ENCODE results near the gene ZNF423. TPM values are rescaled to one million over a fixed set of nuclear protein-coding genes. Genes with fewer than 3 reads are reported as not detected.

ZNF423 gene
- total RNA-seq, 1 experiment from 2014 or later, result 0.49 TPM

DNA sequence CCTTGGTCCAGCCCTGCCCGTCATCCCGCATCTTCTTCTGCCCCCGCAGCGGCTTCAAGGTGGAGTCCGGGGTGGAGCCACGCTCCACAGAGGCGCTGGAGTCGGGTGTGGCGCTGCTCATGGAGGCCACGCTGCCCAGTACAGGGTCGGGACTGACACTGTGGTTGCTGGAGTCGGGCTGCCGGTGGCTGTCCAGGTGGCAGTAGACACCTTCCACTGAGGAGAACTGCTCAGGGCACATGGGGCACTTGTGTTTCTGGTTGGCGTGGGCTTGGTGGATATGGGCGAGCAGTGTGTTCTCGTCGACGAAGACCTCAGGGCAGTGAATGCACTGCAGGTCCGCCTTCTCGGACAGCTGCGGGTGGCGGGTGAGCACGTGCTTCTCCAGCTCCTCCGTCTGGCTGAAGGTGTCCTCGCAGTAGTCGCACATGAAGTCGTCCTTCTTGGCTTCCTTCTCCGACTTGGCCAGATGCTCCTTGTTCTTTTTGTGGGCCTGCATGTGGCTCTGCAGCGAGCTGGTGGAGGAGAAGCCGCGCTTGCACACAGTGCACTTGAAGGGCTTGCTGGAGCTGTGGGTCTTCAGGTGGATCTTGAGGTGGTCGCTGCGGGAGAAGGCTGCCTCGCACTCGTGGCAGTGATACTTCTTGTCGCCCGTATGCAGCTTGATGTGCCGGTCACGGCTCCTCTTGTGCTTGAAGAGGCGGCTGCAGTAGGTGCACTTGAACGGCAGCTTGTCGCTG is 217.8 kb downstream of the ZNF423 start:
- H3K27me3 ChIP-seq (ENCODE audit: control insufficient read depth, insufficient read depth, low read length), result no peaks in the 10 kb centered on the region; the same call in 1 of the 2 replicates
- TF ChIP-seq, protein P1, sequence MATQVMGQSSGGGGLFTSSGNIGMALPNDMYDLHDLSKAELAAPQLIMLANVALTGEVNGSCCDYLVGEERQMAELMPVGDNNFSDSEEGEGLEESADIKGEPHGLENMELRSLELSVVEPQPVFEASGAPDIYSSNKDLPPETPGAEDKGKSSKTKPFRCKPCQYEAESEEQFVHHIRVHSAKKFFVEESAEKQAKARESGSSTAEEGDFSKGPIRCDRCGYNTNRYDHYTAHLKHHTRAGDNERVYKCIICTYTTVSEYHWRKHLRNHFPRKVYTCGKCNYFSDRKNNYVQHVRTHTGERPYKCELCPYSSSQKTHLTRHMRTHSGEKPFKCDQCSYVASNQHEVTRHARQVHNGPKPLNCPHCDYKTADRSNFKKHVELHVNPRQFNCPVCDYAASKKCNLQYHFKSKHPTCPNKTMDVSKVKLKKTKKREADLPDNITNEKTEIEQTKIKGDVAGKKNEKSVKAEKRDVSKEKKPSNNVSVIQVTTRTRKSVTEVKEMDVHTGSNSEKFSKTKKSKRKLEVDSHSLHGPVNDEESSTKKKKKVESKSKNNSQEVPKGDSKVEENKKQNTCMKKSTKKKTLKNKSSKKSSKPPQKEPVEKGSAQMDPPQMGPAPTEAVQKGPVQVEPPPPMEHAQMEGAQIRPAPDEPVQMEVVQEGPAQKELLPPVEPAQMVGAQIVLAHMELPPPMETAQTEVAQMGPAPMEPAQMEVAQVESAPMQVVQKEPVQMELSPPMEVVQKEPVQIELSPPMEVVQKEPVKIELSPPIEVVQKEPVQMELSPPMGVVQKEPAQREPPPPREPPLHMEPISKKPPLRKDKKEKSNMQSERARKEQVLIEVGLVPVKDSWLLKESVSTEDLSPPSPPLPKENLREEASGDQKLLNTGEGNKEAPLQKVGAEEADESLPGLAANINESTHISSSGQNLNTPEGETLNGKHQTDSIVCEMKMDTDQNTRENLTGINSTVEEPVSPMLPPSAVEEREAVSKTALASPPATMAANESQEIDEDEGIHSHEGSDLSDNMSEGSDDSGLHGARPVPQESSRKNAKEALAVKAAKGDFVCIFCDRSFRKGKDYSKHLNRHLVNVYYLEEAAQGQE (IDR thresholded peaks at IDR 0.05; ENCODE audit: insufficient read depth in 1 of 2, low read depth in 2 of 2, low read length in 1 of 2), result no peak
- TF ChIP-seq SIN3A (IDR thresholded peaks at IDR 0.05; ENCODE audit: borderline replicate concordance, insufficient read depth, low read depth, low read length) (no peak), POLR2AphosphoS5 (IDR thresholded peaks at IDR 0.05; ENCODE audit: low read depth, low read length) (no peak)
- intact Hi-C loops (cut with micrococcal nuclease; ENCODE audit: unreplicated experiment), result no loop called here
- DNase-seq (ENCODE audit: low read depth, low spot score), result no peak
- POLR2A ChIA-PET, result no interaction called here
- in situ Hi-C loops (cut with HindIII; ENCODE audit: low pct_unique_long_range_greater_than_20kb, low sequenced_read_pairs), result no loop called here
- no peak overlapping the region for H3K4me3 ChIP-seq (ENCODE audit: low read depth in 2 of 2, low read length in 2 of 2)
- H3K36me3 ChIP-seq (ENCODE audit: control insufficient read depth, insufficient read depth, low read length), result no peaks in the 10 kb centered on the region
- CTCF ChIA-PET, result no interaction called here
- H3K9me3 ChIP-seq (ENCODE audit: control insufficient read depth, insufficient read depth, low read depth, low read length), result no peaks in the 10 kb centered on the region
- no peak for ATAC-seq
- H3K4me1 ChIP-seq (ENCODE audit: control insufficient read depth, insufficient read depth, low read length), result no peaks in the 10 kb centered on the region
- H3K27ac ChIP-seq (ENCODE audit: low read length), result no peak overlapping the region
- no TSS peak for BruUV-seq (replicated peaks)

DNA sequence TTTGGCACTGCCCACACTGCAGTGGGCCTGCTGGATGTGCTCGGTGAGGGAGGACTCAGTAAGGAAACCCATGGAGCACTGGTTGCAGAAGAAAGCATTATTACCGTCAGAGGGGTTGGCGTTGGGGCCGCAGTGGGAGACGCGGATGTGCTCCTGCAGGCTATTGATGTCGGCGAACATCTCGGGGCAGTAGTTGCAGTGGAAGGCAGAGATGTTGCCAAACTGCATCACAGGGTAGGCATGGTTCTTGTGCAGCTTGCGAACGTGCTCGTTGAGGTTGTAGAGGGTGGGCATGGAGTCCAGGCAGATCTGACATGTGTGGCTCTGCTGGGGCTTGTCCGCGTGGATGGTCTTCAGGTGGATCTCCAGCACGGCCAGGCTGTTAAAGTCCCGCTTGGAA is 218.4 kb downstream of the ZNF423 start:
- no peak overlapping the region for H3K4me3 ChIP-seq (ENCODE audit: low read depth in 2 of 2, low read length in 2 of 2)
- TF ChIP-seq TCF7L2 (IDR thresholded peaks at IDR 0.05; ENCODE audit: low read depth, low read length) (no peak), SIN3A (IDR thresholded peaks at IDR 0.05; ENCODE audit: borderline replicate concordance, insufficient read depth, low read depth, low read length) (no peak), POLR2AphosphoS5 (IDR thresholded peaks at IDR 0.05; ENCODE audit: low read depth, low read length) (no peak)
- TF ChIP-seq, protein P1 (IDR thresholded peaks at IDR 0.05; ENCODE audit: insufficient read depth in 1 of 2, low read depth in 2 of 2, low read length in 1 of 2), result no peak
- TF ChIP-seq, protein P2, sequence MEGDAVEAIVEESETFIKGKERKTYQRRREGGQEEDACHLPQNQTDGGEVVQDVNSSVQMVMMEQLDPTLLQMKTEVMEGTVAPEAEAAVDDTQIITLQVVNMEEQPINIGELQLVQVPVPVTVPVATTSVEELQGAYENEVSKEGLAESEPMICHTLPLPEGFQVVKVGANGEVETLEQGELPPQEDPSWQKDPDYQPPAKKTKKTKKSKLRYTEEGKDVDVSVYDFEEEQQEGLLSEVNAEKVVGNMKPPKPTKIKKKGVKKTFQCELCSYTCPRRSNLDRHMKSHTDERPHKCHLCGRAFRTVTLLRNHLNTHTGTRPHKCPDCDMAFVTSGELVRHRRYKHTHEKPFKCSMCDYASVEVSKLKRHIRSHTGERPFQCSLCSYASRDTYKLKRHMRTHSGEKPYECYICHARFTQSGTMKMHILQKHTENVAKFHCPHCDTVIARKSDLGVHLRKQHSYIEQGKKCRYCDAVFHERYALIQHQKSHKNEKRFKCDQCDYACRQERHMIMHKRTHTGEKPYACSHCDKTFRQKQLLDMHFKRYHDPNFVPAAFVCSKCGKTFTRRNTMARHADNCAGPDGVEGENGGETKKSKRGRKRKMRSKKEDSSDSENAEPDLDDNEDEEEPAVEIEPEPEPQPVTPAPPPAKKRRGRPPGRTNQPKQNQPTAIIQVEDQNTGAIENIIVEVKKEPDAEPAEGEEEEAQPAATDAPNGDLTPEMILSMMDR (IDR thresholded peaks at IDR 0.05), result no peak
- no peaks in the 10 kb centered on the region; the same call in 1 of the 2 replicates for H3K27me3 ChIP-seq (ENCODE audit: control insufficient read depth, insufficient read depth, low read length)
- intact Hi-C loops (cut with micrococcal nuclease; ENCODE audit: unreplicated experiment) (no loop called here), in situ Hi-C loops (cut with HindIII; ENCODE audit: low pct_unique_long_range_greater_than_20kb, low sequenced_read_pairs) (no loop called here)
- ATAC-seq, result no peak
- CTCF ChIA-PET, result no interaction called here
- H3K4me1 ChIP-seq (ENCODE audit: control insufficient read depth, insufficient read depth, low read length), result no peaks in the 10 kb centered on the region
- DNase-seq (ENCODE audit: low read depth, low spot score), result no peak
- H3K36me3 ChIP-seq (ENCODE audit: control insufficient read depth, insufficient read depth, low read length), result no peaks in the 10 kb centered on the region
- BruUV-seq (replicated peaks), result no TSS peak
- no peak overlapping the region for H3K27ac ChIP-seq (ENCODE audit: low read length)
- H3K9me3 ChIP-seq (ENCODE audit: control insufficient read depth, insufficient read depth, low read depth, low read length), result no peaks in the 10 kb centered on the region
- POLR2A ChIA-PET, result no interaction called here
